Activated T-helper 9 cell treated with anti-CD3 and anti-CD28 coated beads, Interleukin-2, amount 50 U/mL, for 16 hours (primary cell): ENCODE data around the gene EMILIN1.

Source experiments
- DNase-seq: peaks from one replicate; pipeline ENCODE4 v3.0.0-alpha.2; 2020; ENCODE audit warnings: low read depth

The EMILIN1 gene

DNA sequence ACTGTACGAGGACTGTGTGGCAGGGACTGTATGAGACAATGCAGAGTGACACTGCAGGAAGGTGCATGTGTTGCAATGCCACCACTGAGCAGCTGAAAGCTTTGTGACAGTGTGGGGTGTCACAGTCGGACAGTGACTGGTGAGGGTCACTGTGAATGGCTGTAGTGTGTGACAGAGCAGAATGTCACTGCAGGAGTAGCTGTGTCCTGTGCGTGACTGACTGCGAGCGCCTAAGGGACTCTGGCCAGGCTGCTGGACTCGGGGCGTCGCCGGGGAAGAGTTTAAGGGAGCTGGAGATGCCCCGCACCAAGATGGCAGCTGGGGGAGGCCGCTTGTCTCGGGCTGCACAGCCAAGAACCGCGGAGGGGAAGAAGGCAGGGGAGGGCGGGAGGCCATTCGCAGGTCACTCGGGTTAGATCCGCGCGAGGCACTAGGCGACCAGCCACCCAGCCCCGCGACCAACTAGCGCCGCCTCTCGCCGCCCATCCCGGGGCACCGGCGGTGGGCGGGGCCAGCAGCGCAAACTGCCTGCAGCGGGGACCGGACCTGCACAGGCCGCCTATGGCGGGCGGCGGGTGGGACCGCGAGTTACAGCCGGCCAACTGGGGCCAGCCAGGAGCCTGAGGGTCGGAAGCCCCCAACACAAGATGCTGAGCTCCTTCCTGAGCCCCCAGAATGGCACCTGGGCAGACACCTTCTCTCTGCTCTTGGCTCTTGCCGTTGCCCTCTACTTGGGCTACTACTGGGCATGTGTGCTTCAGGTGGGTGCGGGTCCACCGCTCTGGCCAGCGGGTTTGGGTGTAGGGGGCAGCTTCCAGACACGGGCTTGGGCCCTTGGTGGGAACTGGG, 45.1 kb downstream of the EMILIN1 start, which contains the start of gene ABHD1:
Gene ABHD1 (plus strand): TSS at position 514 of the 849 bp plus-strand sequence. CDS start 134 bp downstream, at position 648.
- DNase-seq: peak; percentile 57

DNA sequence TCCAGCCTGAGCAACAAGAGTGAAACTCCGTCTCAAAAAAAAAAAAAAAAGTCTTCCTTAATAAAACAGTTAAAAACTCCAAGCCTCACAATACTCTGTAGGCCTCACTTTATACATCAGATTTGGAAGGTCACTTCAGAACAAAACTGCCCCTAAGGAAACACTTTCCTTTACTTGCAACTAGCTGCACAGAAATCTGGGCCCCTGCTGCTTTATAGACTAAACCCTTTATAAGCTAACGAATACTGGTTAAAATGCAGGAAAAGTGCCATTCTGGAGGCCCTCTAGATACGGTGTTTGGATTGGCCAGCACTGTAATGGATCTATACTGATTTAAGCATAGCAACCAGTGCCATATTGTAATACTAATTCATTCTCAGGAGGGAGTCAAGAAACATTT, 46.7 kb downstream of the EMILIN1 start:
- DNase-seq: no peak

DNA sequence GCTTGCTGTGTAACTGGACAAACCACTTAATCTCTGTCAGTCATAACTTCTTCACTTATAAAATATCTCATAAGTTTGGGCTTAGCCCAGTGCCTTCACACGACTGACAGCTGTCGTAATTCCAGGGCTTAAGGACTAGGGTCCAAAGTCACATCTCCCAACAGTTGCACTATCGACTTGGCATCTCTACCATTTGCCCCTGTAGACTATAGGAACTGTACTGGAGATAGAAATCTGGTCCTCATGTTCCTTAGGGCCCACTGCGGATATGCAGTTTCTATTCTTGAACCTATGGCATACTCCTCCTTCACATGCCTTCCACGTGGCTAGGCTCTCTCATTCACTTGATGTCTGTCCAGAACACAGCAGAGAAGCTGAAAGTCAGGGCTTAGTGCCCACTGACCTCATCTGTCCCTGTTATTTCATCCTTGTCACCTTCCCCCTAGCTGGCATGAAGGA, 47.9 kb downstream of the EMILIN1 start:
- no peak for DNase-seq

DNA sequence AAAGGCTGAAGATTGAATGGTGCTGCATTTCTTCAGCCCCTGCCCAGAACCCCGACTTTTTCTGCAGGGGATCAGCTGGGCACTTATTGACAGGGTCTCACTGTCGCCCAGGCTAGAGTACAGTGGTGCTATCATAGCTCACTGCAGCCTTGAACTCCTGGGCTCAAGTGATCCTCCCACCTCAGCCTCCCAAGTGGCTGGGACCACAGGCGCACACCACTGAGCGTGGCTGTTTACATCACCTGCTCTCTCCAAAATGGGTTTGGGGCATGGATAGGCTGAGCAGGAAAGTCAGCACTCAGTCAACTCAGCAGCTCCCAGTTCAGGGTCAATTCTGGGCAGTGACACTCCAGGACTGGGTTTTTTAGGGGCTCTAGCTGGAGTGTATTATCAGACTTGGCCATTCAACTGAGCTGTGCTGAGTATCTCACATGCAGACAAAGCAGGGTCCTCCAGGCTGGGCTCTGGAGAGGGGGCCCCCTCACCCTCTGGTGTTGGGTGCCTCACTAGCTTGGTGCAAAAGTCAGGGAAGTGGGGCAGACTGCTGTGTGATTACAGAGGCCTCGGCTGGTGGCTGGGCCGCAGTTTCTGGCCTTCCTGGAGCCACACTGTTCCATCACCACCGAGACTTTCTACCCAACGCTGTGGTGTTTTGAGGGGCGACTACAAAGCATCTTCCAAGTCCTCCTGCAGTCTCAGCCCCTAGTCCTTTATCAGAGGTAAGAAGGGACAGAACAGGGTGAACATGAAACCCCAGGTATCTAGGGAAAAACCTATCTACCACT, 49.7 kb downstream of the EMILIN1 start:
- DNase-seq: no peak

DNA sequence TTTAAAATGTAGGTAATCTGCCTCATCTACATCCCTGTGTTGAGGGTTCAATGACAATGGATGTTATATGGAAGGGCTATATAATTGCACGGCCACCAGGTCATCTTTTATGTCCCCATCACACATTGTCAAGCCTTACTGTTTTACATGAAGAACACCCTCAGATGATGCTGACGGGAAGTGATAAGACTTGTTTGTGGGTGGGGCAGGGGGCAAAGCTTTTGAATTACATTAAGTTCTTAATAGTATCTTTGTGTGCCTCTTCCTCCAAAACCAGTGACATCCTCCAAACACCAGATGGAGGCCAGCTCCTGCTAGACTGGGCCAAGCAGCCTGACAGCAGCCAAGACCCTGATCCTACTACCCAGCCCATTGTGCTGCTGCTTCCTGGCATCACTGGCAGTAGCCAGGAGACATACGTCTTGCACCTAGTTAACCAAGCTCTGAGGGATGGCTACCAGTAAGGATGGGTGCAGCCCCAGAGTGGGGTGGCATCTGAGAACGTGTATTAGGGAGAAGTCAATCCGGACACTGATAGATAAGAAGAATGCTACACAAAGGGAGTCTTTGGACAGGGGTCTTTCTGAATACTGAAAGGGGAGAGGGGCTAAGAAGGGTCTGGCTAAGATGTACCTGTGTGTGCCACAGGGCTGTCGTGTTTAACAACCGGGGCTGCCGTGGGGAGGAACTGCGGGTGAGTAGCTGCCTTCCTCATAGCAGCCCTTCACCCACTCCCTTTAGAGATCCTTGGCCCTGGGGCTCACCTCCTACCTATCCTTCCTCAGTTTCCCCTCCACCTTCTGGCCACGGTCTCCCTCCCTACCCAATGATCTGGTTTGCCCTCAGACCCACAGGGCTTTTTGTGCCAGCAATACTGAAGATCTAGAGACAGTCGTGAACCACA, 50.5 kb downstream of the EMILIN1 start:
- DNase-seq: no peak

DNA sequence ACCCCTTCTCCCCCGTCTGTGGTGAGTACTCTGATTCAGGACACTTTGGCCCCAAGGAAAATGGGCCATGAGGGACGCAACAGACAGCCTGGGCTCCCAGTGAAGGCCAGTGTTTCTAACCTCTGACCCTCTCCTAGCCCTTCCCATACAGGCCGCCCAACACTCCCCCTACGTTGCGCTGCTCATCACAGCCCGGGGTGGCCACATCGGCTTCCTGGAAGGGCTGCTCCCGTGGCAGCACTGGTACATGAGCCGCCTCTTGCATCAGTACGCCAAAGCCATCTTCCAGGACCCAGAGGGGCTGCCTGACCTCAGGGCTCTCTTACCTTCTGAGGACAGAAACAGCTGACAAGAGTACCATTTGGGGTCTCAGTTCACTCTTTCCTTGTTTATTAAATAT, 52.0 kb downstream of the EMILIN1 start:
- no peak for DNase-seq

DNA sequence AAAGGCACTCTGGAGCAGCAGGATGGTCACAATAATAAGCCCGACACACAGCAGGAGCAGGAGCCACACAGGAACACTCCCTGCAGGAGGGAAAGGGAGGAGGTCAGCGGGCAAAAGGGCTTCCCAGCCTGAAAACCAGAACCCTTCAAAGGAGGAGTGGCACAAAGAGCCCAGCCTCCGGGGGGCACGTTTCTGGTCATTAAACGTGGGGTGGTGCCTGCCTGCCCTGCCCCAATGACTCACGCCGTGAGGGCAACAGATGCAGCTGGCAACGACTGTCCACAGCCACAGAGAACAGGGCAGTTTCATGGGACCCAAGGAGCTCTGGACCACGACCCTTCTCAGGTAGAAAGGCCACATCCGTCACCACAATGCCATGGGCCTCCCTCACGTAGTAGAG, 53.0 kb downstream of the EMILIN1 start:
- no peak for DNase-seq

DNA sequence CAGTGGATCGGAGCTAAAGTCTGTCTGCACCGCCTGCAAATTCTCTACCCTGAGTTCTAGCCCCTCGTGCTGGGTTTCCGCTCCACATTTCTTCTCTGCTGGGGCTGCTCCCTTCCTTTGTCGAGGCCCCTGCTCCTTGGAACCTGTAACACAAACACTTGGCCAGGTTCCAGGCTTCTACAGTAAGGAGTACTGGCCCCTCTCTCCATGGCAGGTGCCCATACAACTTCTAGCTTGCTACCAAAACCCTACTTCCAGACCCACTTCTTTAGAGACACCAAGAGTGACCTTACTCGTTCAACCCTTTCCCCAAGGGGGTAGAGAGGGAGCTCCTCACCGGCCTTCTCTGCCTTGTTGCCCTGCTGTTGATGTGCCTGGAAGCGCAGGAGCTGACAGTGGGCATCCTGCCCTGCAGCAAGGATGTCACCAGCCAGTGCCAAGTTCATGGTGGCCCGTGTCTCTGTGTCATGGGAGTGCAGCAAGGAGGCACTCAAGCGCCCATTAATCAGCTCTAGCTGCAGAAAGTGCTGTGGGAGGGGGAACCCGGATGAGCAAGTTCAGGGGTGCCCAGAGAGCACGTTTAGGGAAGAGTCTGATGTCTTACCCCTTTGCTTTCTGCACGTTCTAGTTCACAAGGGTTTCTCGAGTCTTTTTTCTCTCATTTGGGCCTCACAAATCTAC, 54.9 kb downstream of the EMILIN1 start:
- DNase-seq: no peak

DNA sequence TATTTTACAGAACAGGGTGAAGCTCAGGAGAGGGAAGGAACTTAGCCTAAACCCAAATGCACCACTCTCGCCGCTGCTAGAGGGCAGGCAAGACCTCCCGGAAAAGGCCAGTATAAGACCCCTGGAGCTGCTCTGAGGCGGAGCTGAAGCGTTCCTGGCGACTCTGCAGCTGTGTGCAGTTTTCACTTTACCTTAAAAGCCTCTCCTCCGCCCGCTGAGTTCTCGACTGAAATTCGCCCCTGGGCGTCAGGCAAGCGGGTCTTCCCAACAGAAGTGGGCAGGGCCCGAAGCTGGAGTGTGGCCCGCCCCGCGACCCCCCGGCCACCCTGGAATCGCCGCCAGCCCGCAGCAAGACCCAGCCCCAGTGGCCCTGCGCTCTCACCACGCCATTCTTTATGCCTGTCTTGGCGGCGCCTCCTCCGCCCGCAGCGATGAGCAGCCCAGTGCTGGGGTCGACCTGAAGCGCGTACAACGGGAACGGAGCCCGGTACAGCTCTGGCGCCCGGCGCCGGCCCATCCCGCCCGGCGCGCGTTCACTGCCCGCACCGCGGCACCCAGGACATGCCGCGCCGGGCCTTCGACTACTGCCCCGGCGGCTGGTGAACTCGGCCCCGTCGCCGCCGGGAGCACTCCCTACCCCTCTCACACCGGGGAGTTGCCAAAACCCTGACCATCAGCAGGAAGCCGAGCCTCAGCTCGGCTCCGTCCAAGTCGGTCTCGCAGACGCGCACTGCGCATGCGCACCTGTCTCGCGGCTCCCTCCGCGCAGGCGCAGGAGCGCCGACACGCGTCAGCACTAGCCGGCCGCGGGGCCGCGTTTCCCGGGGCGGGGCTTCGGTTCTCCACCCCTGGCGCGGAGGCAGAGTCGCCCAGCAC, 55.7 kb downstream of the EMILIN1 start, which contains the start of gene PREB:
Gene PREB (minus strand): TSS at position 732 of the 876 bp plus-strand sequence. CDS start 215 bp downstream, at position 517.
- DNase-seq: peak; percentile 98

DNA sequence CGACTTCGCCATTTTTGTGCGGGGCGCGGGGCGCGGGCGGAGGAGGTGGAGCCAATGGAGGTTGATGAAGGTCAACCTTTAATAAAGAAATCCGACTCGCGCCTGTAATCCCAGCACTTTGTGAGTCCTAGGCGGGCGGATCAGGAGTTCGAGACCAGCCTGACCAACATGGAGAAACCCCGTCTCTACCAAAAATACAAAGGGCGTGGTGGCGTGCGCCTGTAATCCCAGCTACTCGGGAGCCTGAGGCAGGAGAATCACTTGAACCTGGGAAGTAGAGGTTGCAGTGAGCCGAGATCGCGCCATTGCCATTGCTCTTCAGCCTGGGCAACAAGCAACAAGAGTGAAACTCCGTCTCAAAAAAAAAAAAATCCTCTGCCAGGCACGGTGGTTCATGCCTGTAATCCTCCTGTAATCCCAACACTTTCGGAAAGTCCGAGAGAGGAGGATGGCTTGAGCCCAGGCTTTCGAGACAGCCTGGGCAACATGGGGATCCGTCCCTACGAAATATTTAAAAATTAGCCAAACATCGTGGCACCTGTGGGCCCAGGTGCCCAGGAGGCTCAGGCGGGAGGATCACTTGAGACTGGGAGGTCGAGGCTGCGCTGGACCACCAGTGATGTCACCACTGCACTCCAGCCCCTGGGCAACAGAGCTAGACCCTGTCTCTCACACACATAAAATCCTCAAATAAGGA, 56.5 kb downstream of the EMILIN1 start:
- DNase-seq: no peak

DNA sequence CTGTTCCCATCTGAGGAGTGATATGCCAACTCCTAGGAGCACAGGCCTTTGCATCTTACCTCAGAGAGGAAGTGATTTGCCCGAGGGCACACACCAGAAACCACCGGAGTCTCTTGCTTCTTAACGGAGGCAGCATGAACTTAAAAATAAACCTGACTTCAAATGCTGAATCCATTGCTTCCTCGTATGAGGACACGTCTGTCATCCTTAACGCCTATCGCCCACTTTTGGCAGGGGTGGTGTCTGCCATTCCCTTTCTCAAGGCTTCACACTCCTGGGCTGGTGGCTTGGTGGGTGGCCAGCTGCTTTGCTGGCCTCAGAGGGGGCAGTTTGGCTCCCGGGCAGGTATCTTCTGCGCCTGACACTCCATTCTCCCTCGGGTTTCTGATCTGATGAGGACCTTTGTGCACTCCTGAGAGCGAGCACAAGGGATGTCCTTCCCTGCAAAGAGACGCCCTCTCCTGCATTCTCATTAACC, 57.1 kb downstream of the EMILIN1 start:
- no peak for DNase-seq
